ENCODE measurements around the gene ATP6V0A4. TPM values are rescaled to one million over a fixed set of nuclear protein-coding genes. Genes with fewer than 3 reads are reported as not detected.

ATP6V0A4 gene
- total RNA-seq, 3 donors from 2014 or later (not counting 1 experiment from before 2014, with no cell fraction given): not detected

- no peak overlapping the region for H3K27ac ChIP-seq (ENCODE audit: low read length)
- H3K36me3 ChIP-seq (ENCODE audit: control insufficient read depth, insufficient read depth, low read length): no peaks in the 10 kb centered on the region
- H3K27me3 ChIP-seq (ENCODE audit: control insufficient read depth, insufficient read depth, low read length): no peaks in the 10 kb centered on the region
- Mint-ChIP-seq H3K27me3 (ENCODE audit: low read depth in 2 of 2) (peaks cover 7 to 10% of the 10 kb centered on the region in 2 donors), H3K27ac (no peak overlapping the region), H3K4me1 (no peaks in the 10 kb centered on the region), H3K4me3 (no peak overlapping the region), H3K36me3 (no peaks in the 10 kb centered on the region), H3K9me3 (no peaks in the 10 kb centered on the region)
- H3K9me3 ChIP-seq (ENCODE audit: control insufficient read depth, insufficient read depth, low read length): no peaks in the 10 kb centered on the region
- no peak overlapping the region for H3K4me3 ChIP-seq (ENCODE audit: low read length)
- no peak for DNase-seq
- TF ChIP-seq, protein P1, sequence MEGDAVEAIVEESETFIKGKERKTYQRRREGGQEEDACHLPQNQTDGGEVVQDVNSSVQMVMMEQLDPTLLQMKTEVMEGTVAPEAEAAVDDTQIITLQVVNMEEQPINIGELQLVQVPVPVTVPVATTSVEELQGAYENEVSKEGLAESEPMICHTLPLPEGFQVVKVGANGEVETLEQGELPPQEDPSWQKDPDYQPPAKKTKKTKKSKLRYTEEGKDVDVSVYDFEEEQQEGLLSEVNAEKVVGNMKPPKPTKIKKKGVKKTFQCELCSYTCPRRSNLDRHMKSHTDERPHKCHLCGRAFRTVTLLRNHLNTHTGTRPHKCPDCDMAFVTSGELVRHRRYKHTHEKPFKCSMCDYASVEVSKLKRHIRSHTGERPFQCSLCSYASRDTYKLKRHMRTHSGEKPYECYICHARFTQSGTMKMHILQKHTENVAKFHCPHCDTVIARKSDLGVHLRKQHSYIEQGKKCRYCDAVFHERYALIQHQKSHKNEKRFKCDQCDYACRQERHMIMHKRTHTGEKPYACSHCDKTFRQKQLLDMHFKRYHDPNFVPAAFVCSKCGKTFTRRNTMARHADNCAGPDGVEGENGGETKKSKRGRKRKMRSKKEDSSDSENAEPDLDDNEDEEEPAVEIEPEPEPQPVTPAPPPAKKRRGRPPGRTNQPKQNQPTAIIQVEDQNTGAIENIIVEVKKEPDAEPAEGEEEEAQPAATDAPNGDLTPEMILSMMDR (IDR thresholded peaks at IDR 0.05): no peak
- no peak for ATAC-seq
- WGBS (ENCODE audit: insufficient coverage): 58% methylated on average over 12 of the region's 12 CpGs
- H3K4me1 ChIP-seq (ENCODE audit: control insufficient read depth, insufficient read depth, low read length): no peaks in the 10 kb centered on the region
- intact Hi-C loops (cut with micrococcal nuclease): no loop called here
These were observed 44.1 kb upstream of the ATP6V0A4 start for GRCh38 chr7:138842111-138842510.

- H3K36me3 Mint-ChIP-seq: no peaks in the 10 kb centered on the region
- H3K4me3 ChIP-seq (ENCODE audit: low read length): no peak overlapping the region
- H3K27me3 Mint-ChIP-seq (ENCODE audit: low read depth in 2 of 2): peaks cover 0 to 7% of the 10 kb centered on the region in 2 donors
- intact Hi-C loops (cut with micrococcal nuclease): no loop called here
- no peak overlapping the region for H3K4me3 Mint-ChIP-seq
- H3K27ac ChIP-seq (ENCODE audit: low read length): no peak overlapping the region
- H3K4me1 Mint-ChIP-seq: no peaks in the 10 kb centered on the region
- no peak for ATAC-seq
- TF ChIP-seq, protein P1 (IDR thresholded peaks at IDR 0.05): no peak
- no peaks in the 10 kb centered on the region for H3K9me3 Mint-ChIP-seq
- 93% methylated on average over 8 of the region's 9 CpGs for WGBS (ENCODE audit: insufficient coverage)
- no peaks in the 10 kb centered on the region for H3K36me3 ChIP-seq (ENCODE audit: control insufficient read depth, insufficient read depth, low read length)
- H3K9me3 ChIP-seq (ENCODE audit: control insufficient read depth, insufficient read depth, low read length): no peaks in the 10 kb centered on the region
- H3K27me3 ChIP-seq (ENCODE audit: control insufficient read depth, insufficient read depth, low read length): no peaks in the 10 kb centered on the region
- no peaks in the 10 kb centered on the region for H3K4me1 ChIP-seq (ENCODE audit: control insufficient read depth, insufficient read depth, low read length)
- no peak overlapping the region for H3K27ac Mint-ChIP-seq
- DNase-seq: no peak
These were observed 40.2 kb upstream of the ATP6V0A4 start for GRCh38 chr7:138838166-138838565.

DNA sequence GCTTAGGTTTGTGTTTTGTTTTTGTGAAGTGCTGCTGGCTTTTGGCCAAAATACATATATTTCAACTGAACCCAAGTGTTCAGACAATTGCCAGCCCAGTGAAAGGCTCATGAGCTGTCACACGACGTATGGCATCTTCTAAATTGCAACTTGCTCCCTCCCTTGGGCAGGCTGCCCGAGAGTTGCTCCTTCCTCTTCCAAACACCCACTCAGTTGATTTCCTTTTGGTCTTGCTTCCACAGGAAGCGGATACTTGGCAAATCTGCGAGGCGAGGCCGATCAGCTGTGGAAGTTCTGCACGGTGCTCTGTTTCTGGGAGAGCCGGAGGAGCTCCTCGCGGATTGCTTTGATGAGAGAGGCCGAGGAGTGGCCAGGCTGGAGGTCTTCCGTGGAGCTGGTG lies 39.6 kb upstream of the ATP6V0A4 start:
- Histone ChIP-seq H3K4me3 (ENCODE audit: low read length) (no peak overlapping the region), H3K36me3 (ENCODE audit: control insufficient read depth, insufficient read depth, low read length) (no peaks in the 10 kb centered on the region), H3K4me1 (ENCODE audit: control insufficient read depth, insufficient read depth, low read length) (no peaks in the 10 kb centered on the region), H3K27me3 (ENCODE audit: control insufficient read depth, insufficient read depth, low read length) (no peaks in the 10 kb centered on the region), H3K9me3 (ENCODE audit: control insufficient read depth, insufficient read depth, low read length) (no peaks in the 10 kb centered on the region), H3K27ac (ENCODE audit: low read length) (no peak overlapping the region)
- Mint-ChIP-seq H3K36me3 (no peaks in the 10 kb centered on the region), H3K27me3 (ENCODE audit: low read depth in 2 of 2) (peaks cover 0 to 7% of the 10 kb centered on the region in 2 donors), H3K9me3 (no peaks in the 10 kb centered on the region), H3K4me3 (no peak overlapping the region), H3K27ac (no peak overlapping the region), H3K4me1 (no peaks in the 10 kb centered on the region)
- DNase-seq: no peak
- TF ChIP-seq, protein P1 (IDR thresholded peaks at IDR 0.05): no peak
- ATAC-seq: no peak
- intact Hi-C loops (cut with micrococcal nuclease): no loop called here
- WGBS (ENCODE audit: insufficient coverage): 95% methylated on average over 13 of the region's 13 CpGs

DNA sequence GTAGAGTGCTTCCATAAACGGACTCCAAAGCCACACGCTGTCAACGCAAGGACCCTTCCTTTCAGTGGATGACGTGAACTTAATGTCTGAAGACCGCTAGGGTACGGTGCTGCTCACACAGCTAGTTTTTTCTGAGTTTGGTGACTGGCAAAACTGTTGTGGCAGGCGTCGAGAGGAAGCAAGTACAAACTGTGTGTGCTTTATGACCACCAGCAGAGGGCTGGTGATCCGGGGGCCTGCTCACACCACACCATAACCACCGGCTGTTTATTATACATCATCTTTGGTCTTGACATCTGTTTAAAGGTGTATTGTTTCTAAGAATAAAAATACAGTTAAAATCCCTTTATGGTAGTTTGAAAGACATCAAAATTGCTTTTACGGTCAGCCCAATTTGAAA lies 37.1 kb upstream of the ATP6V0A4 start:
- TF ChIP-seq, protein P1 (IDR thresholded peaks at IDR 0.05): no peak
- Histone ChIP-seq H3K36me3 (ENCODE audit: control insufficient read depth, insufficient read depth, low read length) (no peaks in the 10 kb centered on the region), H3K4me3 (ENCODE audit: low read length) (no peak overlapping the region), H3K27ac (ENCODE audit: low read length) (no peak overlapping the region), H3K4me1 (ENCODE audit: control insufficient read depth, insufficient read depth, low read length) (no peaks in the 10 kb centered on the region), H3K9me3 (ENCODE audit: control insufficient read depth, insufficient read depth, low read length) (no peaks in the 10 kb centered on the region), H3K27me3 (ENCODE audit: control insufficient read depth, insufficient read depth, low read length) (no peaks in the 10 kb centered on the region)
- H3K36me3 Mint-ChIP-seq: no peaks in the 10 kb centered on the region
- no peaks in the 10 kb centered on the region for H3K9me3 Mint-ChIP-seq
- WGBS (ENCODE audit: insufficient coverage): 82% methylated on average over 9 of the region's 11 CpGs
- DNase-seq: no peak
- H3K4me3 Mint-ChIP-seq: no peak overlapping the region
- no peaks in the 10 kb centered on the region for H3K4me1 Mint-ChIP-seq
- H3K27ac Mint-ChIP-seq: no peak overlapping the region
- H3K27me3 Mint-ChIP-seq (ENCODE audit: low read depth in 2 of 2): peaks cover 0 to 4% of the 10 kb centered on the region in 2 donors
- ATAC-seq: no peak
- intact Hi-C loops (cut with micrococcal nuclease): no loop called here
